Ishikawa (cell line): Measurements from ENCODE around the gene EMX1.

Experiments
- CEBPB ChIP-seq: IDR thresholded peaks from 2 replicates; pipeline ENCODE4 v1.6.1; 2012
- CREB1 ChIP-seq: IDR thresholded peaks from 2 replicates; pipeline ENCODE4 v1.6.1; 2012; ENCODE audit warnings: low read depth
- EGR1 ChIP-seq: IDR thresholded peaks from 2 replicates; pipeline ENCODE4 v1.6.1; 2012
- EP300 ChIP-seq: IDR thresholded peaks from 2 replicates; pipeline ENCODE4 v1.6.1; 2012; ENCODE audit warnings: borderline replicate concordance
- FOXM1 ChIP-seq: IDR thresholded peaks from 2 replicates; pipeline ENCODE4 v1.6.1; 2012; ENCODE audit warnings: low read depth, borderline replicate concordance
- NFIC ChIP-seq: IDR thresholded peaks from 2 replicates; pipeline ENCODE4 v1.6.1; 2012
- RAD21 ChIP-seq: IDR thresholded peaks from 2 replicates; pipeline ENCODE4 v1.6.1; 2012; ENCODE audit warnings: low read depth
- TAF1 ChIP-seq: IDR thresholded peaks from 2 replicates; pipeline ENCODE4 v1.6.1; 2012; ENCODE audit warnings: low read depth, mild to moderate bottlenecking
- TCF12 ChIP-seq: IDR thresholded peaks from 2 replicates; pipeline ENCODE4 v1.6.1; 2012; ENCODE audit warnings: low read depth
- TEAD4 ChIP-seq: IDR thresholded peaks from 2 replicates; pipeline ENCODE4 v1.6.1; 2012
- YY1 ChIP-seq: IDR thresholded peaks from 2 replicates; pipeline ENCODE4 v1.6.1; 2012; ENCODE audit warnings: low read depth
- ZBTB7A ChIP-seq: IDR thresholded peaks from 2 replicates; pipeline ENCODE4 v1.6.1; 2012; ENCODE audit warnings: low read depth
- TF ChIP-seq, protein P1 (sequence below): IDR thresholded peaks from 2 replicates; pipeline ENCODE4 v1.6.1; 2012
- TF ChIP-seq, protein P2 (sequence below): IDR thresholded peaks from 2 replicates; pipeline ENCODE4 v1.6.1; 2012; ENCODE audit warnings: low read depth, mild to moderate bottlenecking
- TF ChIP-seq, protein P3 (sequence below): IDR thresholded peaks from 2 replicates; pipeline ENCODE4 v1.6.1; 2012

Gene EMX1

DNA sequence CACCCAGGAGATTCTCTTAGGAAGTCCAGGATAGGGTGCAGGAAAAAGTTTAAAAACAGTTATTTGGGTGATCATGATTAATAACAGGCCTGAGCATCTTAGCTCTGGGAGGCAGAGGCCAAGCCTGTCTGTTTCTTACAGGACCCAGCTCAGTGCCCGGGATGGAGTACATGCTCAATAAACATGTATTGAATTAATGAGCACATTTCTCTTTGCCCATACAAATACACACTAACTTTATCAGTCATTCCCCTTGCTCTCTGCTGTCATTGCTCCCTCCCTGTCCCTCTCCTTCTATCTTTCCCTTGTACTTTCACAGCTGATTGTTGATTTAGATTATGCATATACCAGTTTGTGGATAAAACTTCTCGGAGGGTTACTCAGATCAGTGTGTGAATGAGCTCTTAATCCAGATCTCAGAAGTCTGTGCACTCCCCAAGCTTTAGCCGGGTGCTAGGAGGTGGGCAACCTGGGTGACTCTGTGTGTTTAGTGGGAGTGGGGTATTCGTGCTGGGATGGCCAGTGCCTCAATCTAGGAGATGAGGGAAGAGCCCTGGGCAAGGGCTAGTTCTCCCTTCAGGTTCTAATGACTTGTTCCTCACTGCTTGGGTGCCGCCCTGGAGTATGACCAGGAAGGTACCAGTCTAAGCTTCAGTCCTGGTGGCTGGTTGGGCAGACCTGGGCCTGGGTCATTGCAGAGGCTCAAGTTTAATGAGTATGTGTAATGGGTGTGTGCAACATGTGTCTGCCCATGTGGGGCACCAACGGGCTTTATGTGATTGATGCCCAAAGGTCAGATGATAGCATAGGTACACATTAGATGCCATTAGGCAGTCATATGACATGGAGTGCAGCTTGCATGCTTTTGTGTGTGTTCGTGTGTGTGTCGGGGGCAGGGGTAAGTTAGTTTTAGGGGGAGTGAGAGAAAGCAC, 10.6 kb downstream of the EMX1 start:
- no peak for TF ChIP-seq NFIC
- no peak for TF ChIP-seq TAF1
- TF ChIP-seq, protein P1, sequence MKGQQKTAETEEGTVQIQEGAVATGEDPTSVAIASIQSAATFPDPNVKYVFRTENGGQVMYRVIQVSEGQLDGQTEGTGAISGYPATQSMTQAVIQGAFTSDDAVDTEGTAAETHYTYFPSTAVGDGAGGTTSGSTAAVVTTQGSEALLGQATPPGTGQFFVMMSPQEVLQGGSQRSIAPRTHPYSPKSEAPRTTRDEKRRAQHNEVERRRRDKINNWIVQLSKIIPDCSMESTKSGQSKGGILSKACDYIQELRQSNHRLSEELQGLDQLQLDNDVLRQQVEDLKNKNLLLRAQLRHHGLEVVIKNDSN = no peak
- TF ChIP-seq, protein P2, sequence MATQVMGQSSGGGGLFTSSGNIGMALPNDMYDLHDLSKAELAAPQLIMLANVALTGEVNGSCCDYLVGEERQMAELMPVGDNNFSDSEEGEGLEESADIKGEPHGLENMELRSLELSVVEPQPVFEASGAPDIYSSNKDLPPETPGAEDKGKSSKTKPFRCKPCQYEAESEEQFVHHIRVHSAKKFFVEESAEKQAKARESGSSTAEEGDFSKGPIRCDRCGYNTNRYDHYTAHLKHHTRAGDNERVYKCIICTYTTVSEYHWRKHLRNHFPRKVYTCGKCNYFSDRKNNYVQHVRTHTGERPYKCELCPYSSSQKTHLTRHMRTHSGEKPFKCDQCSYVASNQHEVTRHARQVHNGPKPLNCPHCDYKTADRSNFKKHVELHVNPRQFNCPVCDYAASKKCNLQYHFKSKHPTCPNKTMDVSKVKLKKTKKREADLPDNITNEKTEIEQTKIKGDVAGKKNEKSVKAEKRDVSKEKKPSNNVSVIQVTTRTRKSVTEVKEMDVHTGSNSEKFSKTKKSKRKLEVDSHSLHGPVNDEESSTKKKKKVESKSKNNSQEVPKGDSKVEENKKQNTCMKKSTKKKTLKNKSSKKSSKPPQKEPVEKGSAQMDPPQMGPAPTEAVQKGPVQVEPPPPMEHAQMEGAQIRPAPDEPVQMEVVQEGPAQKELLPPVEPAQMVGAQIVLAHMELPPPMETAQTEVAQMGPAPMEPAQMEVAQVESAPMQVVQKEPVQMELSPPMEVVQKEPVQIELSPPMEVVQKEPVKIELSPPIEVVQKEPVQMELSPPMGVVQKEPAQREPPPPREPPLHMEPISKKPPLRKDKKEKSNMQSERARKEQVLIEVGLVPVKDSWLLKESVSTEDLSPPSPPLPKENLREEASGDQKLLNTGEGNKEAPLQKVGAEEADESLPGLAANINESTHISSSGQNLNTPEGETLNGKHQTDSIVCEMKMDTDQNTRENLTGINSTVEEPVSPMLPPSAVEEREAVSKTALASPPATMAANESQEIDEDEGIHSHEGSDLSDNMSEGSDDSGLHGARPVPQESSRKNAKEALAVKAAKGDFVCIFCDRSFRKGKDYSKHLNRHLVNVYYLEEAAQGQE = no peak
- TF ChIP-seq CEBPB = no peak
- TF ChIP-seq TEAD4 = no peak
- no peak for TF ChIP-seq FOXM1
- no peak for TF ChIP-seq CREB1
- TF ChIP-seq, protein P3, sequence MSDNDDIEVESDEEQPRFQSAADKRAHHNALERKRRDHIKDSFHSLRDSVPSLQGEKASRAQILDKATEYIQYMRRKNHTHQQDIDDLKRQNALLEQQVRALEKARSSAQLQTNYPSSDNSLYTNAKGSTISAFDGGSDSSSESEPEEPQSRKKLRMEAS = no peak
- no peak for TF ChIP-seq ZBTB7A
- no peak for TF ChIP-seq EP300
- no peak for TF ChIP-seq EGR1
- no peak for TF ChIP-seq YY1
- no peak for TF ChIP-seq TCF12

DNA sequence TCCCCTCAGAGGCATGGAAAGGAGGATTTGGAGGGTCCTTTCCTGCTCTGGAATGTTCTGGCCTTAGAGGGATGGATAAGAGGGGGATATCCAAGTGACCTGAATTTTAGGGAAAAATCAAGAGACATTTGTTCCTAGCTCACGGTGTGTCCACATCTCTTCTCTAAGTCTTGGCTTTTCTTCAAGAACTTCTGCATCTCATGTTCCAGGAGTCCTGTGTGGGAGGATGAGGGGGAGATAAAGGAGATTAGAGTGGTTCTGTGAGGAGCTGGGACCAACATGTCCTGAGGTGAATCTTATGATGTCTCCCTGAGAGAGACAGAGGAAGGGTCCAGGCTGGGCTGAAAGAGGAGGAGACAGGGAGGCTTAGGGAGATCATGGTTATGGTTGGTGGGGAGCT, 11.7 kb downstream of the EMX1 start:
- no peak for TF ChIP-seq EGR1
- TF ChIP-seq FOXM1 = no peak
- no peak for TF ChIP-seq TAF1
- no peak for TF ChIP-seq NFIC
- no peak for TF ChIP-seq YY1
- TF ChIP-seq, protein P1 = no peak
- no peak for TF ChIP-seq RAD21
- no peak for TF ChIP-seq TEAD4
- TF ChIP-seq, protein P2 = no peak
- TF ChIP-seq CREB1 = no peak
- TF ChIP-seq, protein P3 = no peak
- no peak for TF ChIP-seq TCF12
- TF ChIP-seq EP300 = no peak

DNA sequence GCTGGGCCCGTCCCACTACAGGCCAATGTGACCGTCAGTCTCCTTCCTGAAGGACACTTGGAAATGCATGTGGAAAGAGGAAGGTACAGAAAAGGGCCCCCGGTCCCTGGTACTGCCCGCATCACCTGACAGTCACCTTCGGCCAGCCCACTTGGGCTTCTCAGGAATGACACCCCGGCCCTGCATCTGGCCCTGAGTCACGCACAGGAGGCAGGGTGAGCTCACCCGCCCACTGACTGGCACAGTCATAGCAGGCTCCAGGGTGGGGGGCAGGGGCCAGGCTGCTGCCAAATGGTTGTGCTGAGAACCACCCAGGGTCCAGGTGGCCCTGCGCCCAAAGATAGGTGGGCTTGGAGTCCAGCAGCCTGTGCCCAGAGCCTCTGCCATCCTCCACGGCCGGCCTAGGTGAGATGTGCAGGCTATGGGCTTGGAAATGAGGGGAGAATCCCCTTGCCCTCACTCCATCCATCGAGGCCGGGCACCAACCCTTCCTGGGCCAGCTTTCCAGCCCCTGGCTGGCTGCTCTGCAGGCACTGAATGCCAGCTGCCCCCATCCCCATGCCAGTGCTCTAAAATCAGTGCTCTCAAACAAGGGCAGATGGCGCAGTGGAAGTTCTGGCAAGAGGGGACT, 14.1 kb downstream of the EMX1 start:
- TF ChIP-seq ZBTB7A (no peak), EP300 (no peak), YY1 (no peak), CEBPB (no peak), TEAD4 (no peak)
- TF ChIP-seq, protein P3 = no peak

DNA sequence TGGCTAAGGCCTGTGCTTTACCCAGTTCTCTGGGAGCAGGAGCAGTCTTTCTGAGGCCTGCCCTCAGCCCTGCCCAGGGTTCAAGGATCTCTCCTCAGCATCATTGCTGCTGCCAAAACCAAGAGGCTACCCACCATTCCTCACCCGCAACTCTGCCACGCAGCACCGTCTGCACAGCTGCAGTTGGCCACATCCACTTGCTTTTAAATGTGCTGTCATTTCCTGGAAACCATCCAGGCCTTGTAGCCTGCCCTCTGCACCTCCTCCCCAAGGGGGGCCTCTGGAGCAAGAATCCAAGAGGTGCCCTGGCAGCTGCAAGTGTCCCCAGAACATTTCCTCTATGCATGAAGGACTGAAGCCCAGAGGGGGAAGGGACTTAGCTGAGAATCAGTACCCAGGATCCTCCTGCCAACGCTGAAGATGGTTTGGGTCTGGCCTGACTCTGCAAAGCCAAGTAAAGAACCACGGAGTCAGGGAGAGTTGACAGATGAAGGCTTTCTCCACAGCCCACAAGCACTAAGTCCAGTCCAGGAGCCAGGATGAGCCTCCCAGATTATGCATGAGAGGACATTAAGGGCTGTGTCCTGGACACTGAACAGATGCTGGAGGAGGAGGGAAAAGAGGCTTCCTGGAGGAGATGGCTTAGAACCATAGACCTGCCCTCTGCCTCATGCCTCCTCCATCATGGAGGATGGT, 14.9 kb downstream of the EMX1 start:
- TF ChIP-seq CREB1 (no peak), TEAD4 (no peak), TAF1 (no peak), EP300 (no peak), ZBTB7A (no peak), TCF12 (no peak), EGR1 (no peak), RAD21 (no peak), NFIC (no peak), CEBPB (no peak)
- TF ChIP-seq, protein P2 = no peak
- TF ChIP-seq, protein P3 = no peak
- TF ChIP-seq, protein P1 = no peak
